Right renal pelvis (tissue), 4 donors: ENCODE measurements around the gene CMTM5. TPM values are rescaled to one million over a fixed set of nuclear protein-coding genes. Genes with fewer than 3 reads are reported as not detected.
"Not testable (repeated sequence)": the region's sequence is repeated elsewhere in the genome, so short reads cannot be mapped to it uniquely, and the experiment has no call there.

Experiments used
- DNase-seq, 4 donors: peaks; one replicate each; pipeline ENCODE4 v3.0.0-alpha.2; 2013; ENCODE audit warnings: low read depth in 4 of 4, low spot score in 3 of 4, missing footprints in 1 of 4
- polyA plus RNA-seq, 4 donors: library from polyadenylated mRNA; unstranded; fragments of 120-200 nt; gene quantifications; one replicate each; pipeline ENCODE4 v1.2.1, GENCODE V29; 2013; ENCODE audit not compliant: insufficient read length in 4 of 4

Gene CMTM5
- polyA plus RNA-seq, 4 donors: 2.0 to 3.3 (median 2.9) TPM

DNA sequence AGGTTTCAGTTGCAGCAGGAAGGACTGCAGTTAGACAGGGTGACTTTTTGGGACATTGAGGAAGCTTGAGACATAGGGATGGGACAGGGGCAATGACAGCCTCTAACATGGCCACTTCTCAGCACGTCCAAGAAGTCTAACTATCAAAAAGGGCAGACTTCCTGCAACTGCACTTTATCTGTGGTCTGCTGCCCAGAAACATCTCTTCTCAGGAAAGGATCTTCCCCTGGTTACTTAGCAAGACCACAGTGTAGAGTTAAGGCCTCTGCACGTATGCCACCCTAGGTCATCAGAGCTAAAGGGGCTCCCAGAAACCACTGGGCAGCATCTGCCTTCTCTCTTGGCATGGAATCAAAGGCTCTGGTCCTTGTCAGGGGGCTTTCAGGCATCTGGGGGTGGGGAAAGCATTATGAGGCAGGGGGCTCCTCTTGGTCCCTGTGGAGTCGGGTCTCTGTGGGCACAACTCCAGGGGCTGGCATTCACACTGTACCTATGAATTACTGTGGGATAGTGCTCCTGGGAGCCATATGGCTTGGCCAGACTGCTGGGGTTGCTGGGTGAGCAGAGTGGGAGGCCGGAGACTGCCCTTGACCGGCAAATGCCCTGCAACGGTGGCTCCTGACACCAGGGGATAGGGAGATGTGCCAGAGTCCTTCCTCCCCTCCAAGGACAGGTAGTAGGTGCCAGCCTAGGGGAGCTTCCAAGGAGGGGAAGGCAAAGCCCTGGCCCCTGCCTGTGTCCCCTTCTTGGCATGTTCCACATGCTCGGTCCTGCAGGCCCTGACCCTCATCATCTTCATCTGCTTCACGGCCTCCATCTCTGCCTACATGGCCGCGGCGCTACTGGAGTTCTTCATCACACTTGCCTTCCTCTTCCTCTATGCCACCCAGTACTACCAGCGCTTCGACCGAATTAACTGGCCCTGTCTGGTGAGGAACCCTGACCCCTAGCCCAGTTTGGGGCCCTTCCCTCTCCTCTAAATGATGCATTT, 1.0 kb downstream of the CMTM5 start:
- no peak for DNase-seq

- no peak for DNase-seq
These were observed 1.9 kb downstream of the CMTM5 start for GRCh38 chr14:23378612-23379220.

DNA sequence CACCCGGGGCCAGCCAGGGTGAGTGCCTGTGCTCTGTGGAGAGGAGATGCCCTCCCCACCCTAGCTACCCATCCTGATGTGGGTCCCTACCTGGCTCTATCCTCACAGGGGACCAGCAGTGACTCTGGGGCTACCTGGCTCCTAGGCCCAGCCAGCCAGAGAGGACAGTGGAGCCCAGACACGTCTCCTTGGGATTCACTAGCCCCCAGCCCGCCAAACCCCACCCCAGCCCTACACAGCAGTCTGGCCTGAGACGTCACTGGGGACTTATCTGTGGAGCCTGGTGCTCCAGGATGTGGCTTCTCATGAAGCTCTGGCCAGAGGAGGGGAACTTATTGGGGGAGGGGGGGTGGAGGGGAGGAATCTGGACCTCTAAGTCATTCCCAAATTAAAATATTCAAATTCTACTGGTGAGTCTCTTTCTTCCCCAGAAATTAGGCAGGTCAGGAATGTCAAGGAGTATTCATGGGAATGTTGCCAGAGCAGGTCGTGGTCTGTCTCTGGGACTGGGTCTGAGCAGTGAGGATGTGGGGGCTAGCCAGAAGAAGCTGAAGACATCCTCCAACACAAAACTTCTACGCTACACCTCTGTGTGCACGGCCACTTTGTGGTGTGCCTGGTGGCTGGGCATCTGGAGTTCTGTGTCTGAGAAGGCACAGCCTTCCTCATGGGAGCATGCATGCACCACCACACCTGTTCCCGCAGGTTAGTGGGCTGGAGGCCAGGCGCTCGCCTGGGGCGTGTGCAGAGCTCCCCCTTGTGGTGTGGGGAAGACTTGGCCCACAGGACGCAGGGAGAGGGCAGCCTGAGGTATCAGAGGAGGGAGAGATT, 2.7 kb downstream of the CMTM5 start:
- peak in 1 of 4 donors; percentile 10 for DNase-seq

GRCh38 chr14:23380197-23380914, 3.5 kb downstream of the CMTM5 start:
- DNase-seq: no peak

DNA sequence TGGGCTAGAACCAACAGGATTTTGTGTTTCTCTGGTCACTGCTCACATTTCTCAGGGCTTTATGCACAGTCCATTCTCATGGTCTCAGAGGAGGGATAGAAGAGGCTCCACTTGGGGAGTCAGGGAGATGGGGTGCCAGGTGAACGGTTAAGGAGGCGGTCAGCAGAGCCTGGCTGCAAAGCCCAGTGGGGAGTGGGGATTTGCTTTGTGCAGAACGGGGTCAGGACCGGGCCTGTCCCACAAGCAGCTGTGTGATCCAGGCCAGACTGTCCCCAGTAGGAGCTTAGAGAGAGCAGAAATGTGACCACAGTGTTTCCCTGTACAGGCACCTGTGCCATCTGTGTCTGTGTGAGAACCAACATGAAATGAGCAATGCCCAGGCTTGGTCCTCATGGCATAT, 4.1 kb downstream of the CMTM5 start:
- no peak for DNase-seq

- no peak for DNase-seq
These were observed 5.0 kb downstream of the CMTM5 start for GRCh38 chr14:23381871-23382270.

- no peak for DNase-seq
These were observed 5.4 kb downstream of the CMTM5 start for GRCh38 chr14:23382276-23382675.

DNA sequence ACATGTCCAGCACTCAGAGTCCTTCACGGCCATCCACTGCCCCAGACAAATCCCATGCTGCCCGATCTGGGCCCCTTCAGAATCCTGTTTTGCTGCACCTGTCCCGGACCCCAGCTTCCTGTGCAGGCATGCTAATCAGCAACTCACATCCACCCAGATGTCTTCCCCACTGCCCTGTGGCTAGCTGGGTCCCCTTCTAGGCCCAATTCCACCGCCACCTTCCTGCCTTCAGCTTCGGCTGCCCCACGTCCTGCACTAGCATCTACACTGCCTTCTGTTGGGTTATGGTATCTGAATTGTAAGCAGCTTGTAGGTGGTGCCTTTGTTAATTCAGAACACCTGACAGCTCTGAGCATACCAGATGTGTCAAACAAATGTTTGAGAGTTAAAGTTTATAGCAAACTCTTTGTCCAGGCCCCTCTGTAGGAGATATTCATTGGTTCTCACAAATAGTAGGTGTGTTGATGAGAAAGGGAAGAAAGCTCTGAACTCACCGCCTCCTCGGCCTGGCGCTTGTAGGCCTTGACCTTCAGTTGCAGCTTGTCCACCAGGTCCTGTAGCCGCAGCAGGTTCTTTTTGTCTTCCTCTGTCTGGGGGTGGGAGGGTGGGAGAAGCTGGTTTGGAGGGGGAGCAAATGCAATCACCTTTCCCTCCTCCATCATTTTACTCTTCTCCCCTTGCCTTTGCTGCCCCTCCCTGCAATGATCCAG, 6.0 kb downstream of the CMTM5 start:
- DNase-seq: no peak

GRCh38 chr14:23384364-23385080, 7.7 kb downstream of the CMTM5 start:
- no peak for DNase-seq

DNA sequence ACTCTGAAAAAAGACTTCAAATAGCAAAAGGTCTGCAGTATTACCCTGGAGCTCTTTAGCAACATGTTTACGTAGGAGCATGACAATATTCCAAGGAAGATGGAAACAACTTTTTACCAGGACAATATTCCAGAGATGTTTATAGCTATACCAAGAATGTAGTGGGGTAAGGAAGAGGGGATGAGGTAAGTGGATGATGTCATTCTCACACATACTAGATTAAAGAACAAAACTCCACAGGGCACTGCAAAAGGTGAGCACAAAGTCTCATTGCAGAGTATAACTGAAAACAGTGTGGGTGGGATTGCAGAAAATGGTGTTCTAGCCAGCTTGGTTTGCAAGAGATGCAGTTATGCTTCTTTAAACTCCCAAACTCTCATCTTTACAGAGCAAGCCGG, 8.4 kb downstream of the CMTM5 start:
- DNase-seq: no peak

DNA sequence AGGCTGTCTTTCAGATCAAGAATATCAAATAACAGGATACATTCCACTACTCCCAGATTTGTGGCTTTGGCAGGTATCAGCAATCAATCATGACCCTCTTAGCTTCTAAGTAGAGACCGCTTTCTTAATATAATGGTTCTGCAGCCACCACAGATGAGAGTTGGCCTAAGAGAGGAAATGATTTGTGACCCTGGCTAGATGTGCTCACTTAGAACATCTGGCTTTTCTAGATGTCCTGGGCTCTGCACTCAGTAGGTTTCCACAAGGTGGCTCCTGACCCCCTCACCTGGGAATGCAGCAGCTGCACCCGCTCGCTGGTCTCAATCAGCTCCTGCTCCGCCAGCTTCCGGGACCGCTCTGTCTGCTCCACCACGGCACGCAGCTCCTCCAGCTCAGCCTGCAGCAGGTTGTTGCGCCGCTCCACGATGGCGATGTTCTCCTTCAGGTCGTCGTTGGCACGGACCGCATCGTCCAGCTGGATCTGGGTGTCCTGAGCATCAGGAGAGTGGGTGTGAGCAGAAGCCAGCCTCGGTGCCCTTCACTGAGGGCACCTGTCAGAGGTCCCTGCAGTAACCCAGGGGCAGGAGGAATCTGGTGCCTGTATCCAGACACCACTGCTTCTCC, 8.9 kb downstream of the CMTM5 start:
- no peak for DNase-seq

DNA sequence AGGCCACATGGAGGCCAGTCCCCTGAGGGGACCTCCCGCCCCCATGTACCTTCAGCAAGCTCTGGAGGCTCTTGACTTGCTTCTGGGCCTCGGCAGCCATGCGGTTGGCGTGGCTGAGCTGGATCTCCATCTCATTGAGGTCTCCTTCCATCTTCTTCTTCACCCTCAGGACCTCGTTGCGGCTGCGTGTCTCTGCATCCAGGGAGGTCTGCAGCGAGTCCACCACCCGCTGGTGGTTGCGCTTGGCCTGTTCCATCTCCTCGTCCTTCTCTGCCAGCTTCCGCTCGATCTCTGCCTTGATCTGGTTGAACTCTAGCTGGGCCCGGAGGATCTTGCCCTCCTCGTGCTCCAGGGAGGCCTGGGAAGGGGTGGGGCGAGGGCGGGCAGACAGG, 9.4 kb downstream of the CMTM5 start:
- DNase-seq: not testable (repeated sequence)

- no peak for DNase-seq
These were observed 10.2 kb downstream of the CMTM5 start for GRCh38 chr14:23386999-23387398.

DNA sequence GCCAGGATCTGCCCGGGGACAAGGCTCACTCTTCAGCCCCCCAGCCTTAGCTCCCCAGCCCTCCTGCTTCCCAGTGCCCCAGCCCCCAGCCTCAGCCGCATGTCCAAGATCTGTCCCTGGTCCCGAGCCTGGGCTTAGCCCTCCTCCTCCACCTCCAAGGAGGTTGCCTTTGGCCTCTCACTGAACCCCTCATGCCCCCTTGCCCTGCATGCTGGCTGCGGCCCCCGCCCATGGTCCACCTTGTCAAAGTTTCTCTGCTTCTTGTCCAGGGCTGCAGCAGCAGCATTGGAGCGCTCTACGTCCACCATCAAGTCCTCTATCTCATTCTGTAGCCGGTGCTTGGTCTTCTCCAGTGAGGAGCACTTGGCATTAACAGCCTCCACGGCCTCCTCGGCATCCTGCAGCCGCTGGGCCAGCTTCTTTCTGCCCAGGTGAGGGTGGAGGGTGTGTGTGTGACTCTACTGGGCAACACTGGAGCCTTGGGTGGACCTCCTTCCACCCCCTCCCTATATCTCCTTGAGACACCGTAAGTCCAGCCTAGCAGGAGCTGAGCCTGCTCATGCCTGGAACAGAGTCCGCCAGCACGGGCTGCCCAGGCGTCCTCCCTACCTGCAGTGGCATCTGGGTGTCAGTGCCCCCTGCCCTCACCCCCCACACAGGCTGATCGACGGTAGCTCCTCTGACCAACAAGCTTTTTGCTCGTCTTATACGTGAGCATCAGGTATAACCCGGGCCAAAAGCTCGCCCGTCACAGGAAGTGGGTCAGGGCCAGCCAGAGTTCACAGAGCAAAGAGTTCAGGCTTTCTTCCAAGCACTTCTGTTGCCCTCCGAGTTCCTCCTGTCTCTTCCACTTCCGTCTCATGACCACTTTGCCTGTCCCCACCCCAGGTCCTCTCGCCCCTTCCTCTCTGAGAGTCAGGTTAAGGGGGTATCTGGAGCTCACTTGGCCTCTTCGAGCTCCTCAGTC, 11.4 kb downstream of the CMTM5 start:
- DNase-seq: no peak

- DNase-seq: no peak
These were observed 12.2 kb downstream of the CMTM5 start for GRCh38 chr14:23388996-23389395.

- no peak for DNase-seq
These were observed 12.6 kb downstream of the CMTM5 start for GRCh38 chr14:23389396-23389795.

DNA sequence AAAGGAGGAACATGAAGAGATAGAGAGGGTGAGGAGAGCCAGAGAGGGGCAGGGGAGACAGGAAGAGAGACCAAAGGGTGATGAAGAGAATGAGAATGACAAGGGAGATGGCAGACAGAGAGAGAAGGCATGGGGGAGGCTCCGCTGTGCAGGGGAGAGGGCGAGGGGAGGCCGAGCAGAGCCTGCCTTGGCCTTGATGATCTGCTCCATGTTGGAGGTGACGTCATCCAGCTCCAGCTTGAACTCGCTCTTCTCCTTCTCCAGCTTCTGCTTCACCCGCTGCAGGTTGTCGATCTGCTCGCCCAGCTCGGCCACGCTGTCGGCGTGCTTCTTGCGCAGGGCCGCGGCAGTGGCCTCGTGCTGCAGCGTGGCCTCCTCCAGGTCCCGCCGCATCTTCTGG, 13.0 kb downstream of the CMTM5 start:
- DNase-seq: not testable (repeated sequence)

DNA sequence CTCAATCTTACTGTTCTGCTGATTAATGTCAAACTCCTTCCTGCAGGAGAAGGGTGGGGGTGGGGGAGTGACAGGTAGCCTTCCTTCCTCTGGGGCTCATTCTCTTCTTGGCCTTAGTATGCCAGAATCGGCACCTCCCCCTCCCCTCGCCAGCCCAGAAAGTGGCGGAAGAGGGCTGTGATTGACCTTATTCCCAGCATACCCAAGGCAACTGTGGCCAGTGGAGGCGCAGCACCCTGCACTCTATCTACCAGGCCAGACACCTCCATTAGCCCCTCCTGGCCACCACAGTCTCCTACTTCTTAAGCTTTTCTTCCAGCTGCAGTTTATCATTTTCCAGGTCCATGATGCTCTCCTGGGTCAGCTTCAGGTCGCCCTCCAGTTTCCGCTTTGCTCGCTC, 15.8 kb downstream of the CMTM5 start:
- no peak for DNase-seq
